Measurements from ENCODE around the gene ADSL. TPM values are rescaled to one million over a fixed set of nuclear protein-coding genes. Genes with fewer than 3 reads are reported as not detected.

The ADSL gene
- total and polyA plus RNA-seq, 2 of the 4 experiments (the other 2 are of a cell fraction) = 93.6 to 229 TPM

DNA sequence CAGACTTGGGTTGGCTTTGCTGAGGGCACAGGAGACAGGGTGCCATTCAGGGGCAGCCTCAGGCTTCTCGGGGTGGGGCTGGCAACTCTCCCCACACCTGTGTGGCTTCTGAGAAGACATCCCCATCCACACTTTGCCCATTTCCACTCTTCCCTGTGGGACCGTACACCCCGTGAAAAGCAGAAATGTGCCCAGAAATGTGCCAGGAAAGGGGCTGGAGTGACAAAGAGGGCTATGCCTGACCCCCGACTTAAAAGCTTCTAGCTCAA is 74.7 kb downstream of the ADSL start:
- Histone ChIP-seq H3K4me2 (ENCODE audit: low read depth, low read length) (no peak overlapping the region), H3K9me3 (ENCODE audit: control insufficient read depth, insufficient read depth, low read length) (no peaks in the 10 kb centered on the region), H2AK9ac (replicated peaks; ENCODE audit: low read depth, low read length, poor library complexity) (no peak overlapping the region), H4K8ac (ENCODE audit: low read depth in 2 of 2, low read length in 2 of 2) (no peak overlapping the region), H3K9ac (ENCODE audit: low read depth, low read length) (no peak overlapping the region), H2BK15ac (ENCODE audit: low read depth, low read length) (no peak overlapping the region), H2BK20ac (ENCODE audit: low read depth, low read length) (no peak overlapping the region), H3K27ac (ENCODE audit: insufficient read depth, low read length) (no peak overlapping the region), H3K14ac (replicated peaks; ENCODE audit: low read depth, low read length) (no peak overlapping the region), H2BK120ac (ENCODE audit: low read depth, low read length) (no peak overlapping the region), H3K9me1 (ENCODE audit: insufficient read depth, low read length) (peaks cover 7% of the 10 kb centered on the region; the same call in 1 of the 2 replicates), H2AFZ (replicated peaks; ENCODE audit: low read length, poor library complexity) (no peak overlapping the region), H2AK5ac (ENCODE audit: low read depth, low read length) (no peak overlapping the region), H3K4me3 (ENCODE audit: insufficient read depth, low read depth, low read length) (no peak overlapping the region), H3K4ac (ENCODE audit: low read depth, low read length) (no peak overlapping the region), H3K27me3 (ENCODE audit: control insufficient read depth, insufficient read depth, low read length) (no peaks in the 10 kb centered on the region), H3K23ac (ENCODE audit: low read depth, low read length) (no peak overlapping the region), H3K56ac (ENCODE audit: extremely low read depth, insufficient read depth, low read length) (no peak overlapping the region), H3K36me3 (ENCODE audit: control insufficient read depth, insufficient read depth, low read length) (peaks cover 88% of the 10 kb centered on the region), H4K91ac (ENCODE audit: insufficient read depth, low read depth, low read length) (no peak overlapping the region), H3K18ac (ENCODE audit: low read depth, low read length) (no peak overlapping the region), H3K79me1 (ENCODE audit: low read depth in 1 of 2, low read length in 2 of 2) (peaks cover 10 to 73% of the 10 kb centered on the region in 2 experiments; a peak in 3 of 4 replicates), H4K5ac (ENCODE audit: low read depth, low read length) (no peak overlapping the region), H4K20me1 (ENCODE audit: insufficient read depth, low read length) (peaks cover 23% of the 10 kb centered on the region), H3K4me1 (ENCODE audit: control insufficient read depth, insufficient read depth, low read length) (no peaks in the 10 kb centered on the region), H2BK5ac (ENCODE audit: low read depth, low read length, poor library complexity, severe bottlenecking) (no peak overlapping the region)
- no TSS peak for BruUV-seq (replicated peaks)
- dilution Hi-C loops (cut with HindIII; ENCODE audit: low sequenced_read_pairs, unreplicated experiment) = no loop called here
- in situ Hi-C loops (cut with MboI; ENCODE audit: low sequenced_read_pairs) = no loop called here
- TF ChIP-seq BHLHE40 (IDR thresholded peaks at IDR 0.05; ENCODE audit: low read depth, low read length) = no peak
- no peak for TF ChIP-seq CHD1 (IDR thresholded peaks at IDR 0.05; ENCODE audit: low read depth, low read length)
- TF ChIP-seq NFE2L2 (IDR thresholded peaks at IDR 0.05; ENCODE audit: low read depth, low read length) = no peak
- TF ChIP-seq, protein P1, sequence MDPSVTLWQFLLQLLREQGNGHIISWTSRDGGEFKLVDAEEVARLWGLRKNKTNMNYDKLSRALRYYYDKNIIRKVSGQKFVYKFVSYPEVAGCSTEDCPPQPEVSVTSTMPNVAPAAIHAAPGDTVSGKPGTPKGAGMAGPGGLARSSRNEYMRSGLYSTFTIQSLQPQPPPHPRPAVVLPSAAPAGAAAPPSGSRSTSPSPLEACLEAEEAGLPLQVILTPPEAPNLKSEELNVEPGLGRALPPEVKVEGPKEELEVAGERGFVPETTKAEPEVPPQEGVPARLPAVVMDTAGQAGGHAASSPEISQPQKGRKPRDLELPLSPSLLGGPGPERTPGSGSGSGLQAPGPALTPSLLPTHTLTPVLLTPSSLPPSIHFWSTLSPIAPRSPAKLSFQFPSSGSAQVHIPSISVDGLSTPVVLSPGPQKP (IDR thresholded peaks at IDR 0.05; ENCODE audit: borderline replicate concordance, low read depth, low read length) = no peak
- TF ChIP-seq CEBPB (IDR thresholded peaks at IDR 0.05; ENCODE audit: low read depth, low read length) = no peak
- no peak for TF ChIP-seq FOS (IDR thresholded peaks at IDR 0.05; ENCODE audit: low read depth, low read length)
- TF ChIP-seq MAZ (IDR thresholded peaks at IDR 0.05; ENCODE audit: borderline replicate concordance, low read depth, low read length) = no peak
- TF ChIP-seq RAD21 (IDR thresholded peaks at IDR 0.05; ENCODE audit: low read length) = no peak
- TF ChIP-seq RCOR1 (IDR thresholded peaks at IDR 0.05; ENCODE audit: insufficient replicate concordance, low read length) = no peak
- TF ChIP-seq RFX5 (IDR thresholded peaks at IDR 0.05; ENCODE audit: low read depth, low read length) = no peak
- TF ChIP-seq POLR2A (IDR thresholded peaks at IDR 0.05; ENCODE audit: low read depth, low read length) = no peak
- TF ChIP-seq MAFK (IDR thresholded peaks at IDR 0.05; ENCODE audit: low read depth, low read length) = no peak
- TF ChIP-seq, protein P2, sequence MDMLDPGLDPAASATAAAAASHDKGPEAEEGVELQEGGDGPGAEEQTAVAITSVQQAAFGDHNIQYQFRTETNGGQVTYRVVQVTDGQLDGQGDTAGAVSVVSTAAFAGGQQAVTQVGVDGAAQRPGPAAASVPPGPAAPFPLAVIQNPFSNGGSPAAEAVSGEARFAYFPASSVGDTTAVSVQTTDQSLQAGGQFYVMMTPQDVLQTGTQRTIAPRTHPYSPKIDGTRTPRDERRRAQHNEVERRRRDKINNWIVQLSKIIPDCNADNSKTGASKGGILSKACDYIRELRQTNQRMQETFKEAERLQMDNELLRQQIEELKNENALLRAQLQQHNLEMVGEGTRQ (IDR thresholded peaks at IDR 0.05; ENCODE audit: low read depth, low read length) = no peak
- TF ChIP-seq MXI1 (IDR thresholded peaks at IDR 0.05; ENCODE audit: borderline replicate concordance, low read depth, low read length) = no peak
- TF ChIP-seq, protein P3, sequence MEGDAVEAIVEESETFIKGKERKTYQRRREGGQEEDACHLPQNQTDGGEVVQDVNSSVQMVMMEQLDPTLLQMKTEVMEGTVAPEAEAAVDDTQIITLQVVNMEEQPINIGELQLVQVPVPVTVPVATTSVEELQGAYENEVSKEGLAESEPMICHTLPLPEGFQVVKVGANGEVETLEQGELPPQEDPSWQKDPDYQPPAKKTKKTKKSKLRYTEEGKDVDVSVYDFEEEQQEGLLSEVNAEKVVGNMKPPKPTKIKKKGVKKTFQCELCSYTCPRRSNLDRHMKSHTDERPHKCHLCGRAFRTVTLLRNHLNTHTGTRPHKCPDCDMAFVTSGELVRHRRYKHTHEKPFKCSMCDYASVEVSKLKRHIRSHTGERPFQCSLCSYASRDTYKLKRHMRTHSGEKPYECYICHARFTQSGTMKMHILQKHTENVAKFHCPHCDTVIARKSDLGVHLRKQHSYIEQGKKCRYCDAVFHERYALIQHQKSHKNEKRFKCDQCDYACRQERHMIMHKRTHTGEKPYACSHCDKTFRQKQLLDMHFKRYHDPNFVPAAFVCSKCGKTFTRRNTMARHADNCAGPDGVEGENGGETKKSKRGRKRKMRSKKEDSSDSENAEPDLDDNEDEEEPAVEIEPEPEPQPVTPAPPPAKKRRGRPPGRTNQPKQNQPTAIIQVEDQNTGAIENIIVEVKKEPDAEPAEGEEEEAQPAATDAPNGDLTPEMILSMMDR (conservative IDR thresholded peaks at IDR 0.05; ENCODE audit: low read depth, low read length) = no peak
- TF ChIP-seq SMC3 (IDR thresholded peaks at IDR 0.05; ENCODE audit: low read depth, low read length) = no peak
- no peak for ATAC-seq (ENCODE audit: low read depth)
- DNase-seq = no peak
- ChIA-PET CTCF (no interaction called here), POLR2A (ENCODE audit: unreplicated experiment) (no interaction called here)
- intact Hi-C loops (cut with micrococcal nuclease) = no loop called here
- WGBS, 2 experiments (ENCODE audit: extremely low coverage in 2 of 2, insufficient read length in 1 of 2) = 80% methylated on average over 1 of the region's 4 CpGs; no CpG with 5 or more reads in 1 of the 2 experiments
